Measurements from ENCODE around the gene ANKRD11. TPM values are rescaled to one million over a fixed set of nuclear protein-coding genes. Genes with fewer than 3 reads are reported as not detected.
A peak's percentile ranks its signal among the peaks of the same experiment; 100 is the strongest.
"Not testable (repeated sequence)": the region's sequence is repeated elsewhere in the genome, so short reads cannot be mapped to it uniquely, and the experiment has no call there.

ANKRD11 gene
- total RNA-seq, 1 donor from 2014 or later, result 140 TPM

- ATAC-seq (no peak), DNase-seq (ENCODE audit: low spot score) (no peak)
- intact Hi-C loops (cut with DNase I), result no loop called here
These were observed 143.5 kb downstream of the ANKRD11 start for GRCh38 chr16:89346869-89347268.

- DNase-seq (ENCODE audit: low spot score) (no peak), ATAC-seq (peak; percentile 43)
- intact Hi-C loops (cut with DNase I), result no loop called here
These were observed 144.7 kb downstream of the ANKRD11 start for GRCh38 chr16:89345642-89346150.

GRCh38 chr16:89344846-89345611 lies 145.3 kb downstream of the ANKRD11 start:
- intact Hi-C loops (cut with DNase I), result no loop called here
- no peak for DNase-seq (ENCODE audit: low spot score)
- ATAC-seq, result peak; percentile 68

- intact Hi-C loops (cut with DNase I), result no loop called here
- peak; percentile 57 for ATAC-seq
These were observed 145.9 kb downstream of the ANKRD11 start for GRCh38 chr16:89344458-89344834.

GRCh38 chr16:89343501-89344457 lies 146.6 kb downstream of the ANKRD11 start:
- peak; percentile 42 for ATAC-seq
- DNase-seq (ENCODE audit: low spot score), result no peak
- intact Hi-C loops (cut with DNase I), result no loop called here

More at GRCh38 chr16:89344458-89344834, 145.9 kb downstream of the ANKRD11 start:
- DNase-seq (ENCODE audit: low spot score), result no peak

GRCh38 chr16:89341697-89342694 lies 148.4 kb downstream of the ANKRD11 start:
- no peak for ATAC-seq
- DNase-seq (ENCODE audit: low spot score), result no peak

GRCh38 chr16:89341279-89341678 lies 149.1 kb downstream of the ANKRD11 start:
- no peak for ATAC-seq
- intact Hi-C loops (cut with DNase I), result no loop called here
- no peak for DNase-seq (ENCODE audit: low spot score)

More at GRCh38 chr16:89341697-89342694, 148.4 kb downstream of the ANKRD11 start:
- intact Hi-C loops (cut with DNase I), result no loop called here

GRCh38 chr16:89338863-89339262 lies 151.5 kb downstream of the ANKRD11 start:
- DNase-seq (ENCODE audit: low spot score), result no peak
- intact Hi-C loops (cut with DNase I), result loop anchor here (5.0 to 10.0 kb wide), 2 partner anchors 156 to 218 kb away; partner anchors contain the start of gene ANKRD11
- no peak for ATAC-seq

- no peak for ATAC-seq
- intact Hi-C loops (cut with DNase I), result loop anchor here (5.0 to 10.0 kb wide), 2 partner anchors 157 to 219 kb away; partner anchors contain the start of gene ANKRD11
- no peak for DNase-seq (ENCODE audit: low spot score)
These were observed 152.4 kb downstream of the ANKRD11 start for GRCh38 chr16:89337965-89338364.

- ATAC-seq (no peak), DNase-seq (ENCODE audit: low spot score) (no peak)
- intact Hi-C loops (cut with DNase I), result loop anchor here (5.0 to 10.0 kb wide), 2 partner anchors 159 to 221 kb away; partner anchors contain the start of gene ANKRD11
These were observed 154.4 kb downstream of the ANKRD11 start for GRCh38 chr16:89335803-89336485.

GRCh38 chr16:89334988-89335802 lies 155.2 kb downstream of the ANKRD11 start:
- intact Hi-C loops (cut with DNase I), result loop anchor here (5.0 to 10.0 kb wide), 2 partner anchors 160 to 222 kb away; partner anchors contain the start of gene ANKRD11
- no peak for ATAC-seq
- DNase-seq (ENCODE audit: low spot score), result no peak

- intact Hi-C loops (cut with DNase I), result loop anchor here (10.0 kb wide), 1 partner anchor 160 kb away; the partner anchor contains the start of gene ANKRD11
- ATAC-seq (peak; percentile 5), DNase-seq (ENCODE audit: low spot score) (no peak)
These were observed 155.9 kb downstream of the ANKRD11 start for GRCh38 chr16:89334461-89334860.

- DNase-seq (ENCODE audit: low spot score) (no peak), ATAC-seq (peak; percentile 31)
- intact Hi-C loops (cut with DNase I), result loop anchor here (10.0 kb wide), 1 partner anchor 161 kb away; the partner anchor contains the start of gene ANKRD11
These were observed 156.3 kb downstream of the ANKRD11 start for GRCh38 chr16:89334050-89334449.

- DNase-seq (ENCODE audit: low spot score), result not testable (repeated sequence)
- intact Hi-C loops (cut with DNase I), result loop anchor here (10.0 kb wide), 1 partner anchor 161 kb away; the partner anchor contains the start of gene ANKRD11
- peak; percentile 92 for ATAC-seq
These were observed 156.9 kb downstream of the ANKRD11 start for GRCh38 chr16:89333401-89334001.

- ATAC-seq (no peak), DNase-seq (ENCODE audit: low spot score) (no peak)
- intact Hi-C loops (cut with DNase I), result loop anchor here (10.0 kb wide), 1 partner anchor 162 kb away; the partner anchor contains the start of gene ANKRD11
These were observed 157.5 kb downstream of the ANKRD11 start for GRCh38 chr16:89332902-89333245.
